Panc1 (cell line): ENCODE measurements around the gene ZBTB7C.

ENCODE experiments used
- CTCF ChIP-seq: fragments of 450-650 bp; IDR thresholded peaks from 2 replicates; pipeline ENCODE4 v1.5.1; 2017; ENCODE audit warnings: mild to moderate bottlenecking
- POLR2AphosphoS5 ChIP-seq: IDR thresholded peaks from 2 replicates; pipeline ENCODE4 v1.6.1; 2012; ENCODE audit warnings: mild to moderate bottlenecking, low read depth, low read length, moderate library complexity
- SIN3A ChIP-seq: IDR thresholded peaks from 2 replicates; pipeline ENCODE4 v1.6.1; 2012; ENCODE audit warnings: low read depth, mild to moderate bottlenecking, low read length, moderate library complexity, borderline replicate concordance; ENCODE audit not compliant: insufficient read depth
- TF ChIP-seq, protein P1 (sequence below), 2 experiments: IDR thresholded peaks; 2 replicates each; pipeline ENCODE4 v1.6.1; 2011 to 2012; ENCODE audit warnings: low read depth in 2 of 2, control low read depth in 1 of 2, low read length in 1 of 2, mild to moderate bottlenecking in 1 of 2, moderate library complexity in 1 of 2; ENCODE audit not compliant: insufficient read depth in 1 of 2

DNA sequence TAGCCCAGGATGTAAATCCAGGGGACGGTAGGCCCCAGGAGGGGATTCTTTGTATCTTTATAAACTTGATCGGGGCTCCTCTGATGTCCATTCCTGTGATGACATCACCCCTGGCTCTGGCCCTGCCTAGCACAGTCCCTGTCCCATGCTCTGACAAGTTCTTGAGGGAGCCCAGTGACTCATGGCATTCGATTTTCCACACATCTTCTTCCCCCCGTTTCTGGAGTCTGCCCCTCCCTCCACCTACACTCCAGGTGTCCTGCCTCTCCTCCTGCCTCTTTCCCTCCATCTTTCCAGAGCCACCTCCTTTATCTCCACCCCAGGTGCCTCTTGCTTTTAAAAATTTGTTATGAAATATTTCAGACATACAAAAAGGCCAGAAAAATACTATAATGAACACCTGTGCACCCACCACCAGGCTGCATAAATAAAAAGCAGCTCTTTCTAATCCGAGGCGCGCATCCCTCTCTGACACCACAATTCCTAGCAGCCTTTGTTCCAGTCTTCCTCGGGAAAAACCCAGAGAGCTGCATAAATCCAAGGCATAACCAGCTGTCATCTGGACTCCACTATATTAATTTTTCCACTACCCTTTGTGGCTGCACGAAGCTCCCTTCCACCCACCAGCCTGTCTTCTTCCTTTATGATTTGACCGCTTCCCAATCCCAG is 207.7 kb downstream of the ZBTB7C start:
- no peak for TF ChIP-seq CTCF
- TF ChIP-seq, protein P1, sequence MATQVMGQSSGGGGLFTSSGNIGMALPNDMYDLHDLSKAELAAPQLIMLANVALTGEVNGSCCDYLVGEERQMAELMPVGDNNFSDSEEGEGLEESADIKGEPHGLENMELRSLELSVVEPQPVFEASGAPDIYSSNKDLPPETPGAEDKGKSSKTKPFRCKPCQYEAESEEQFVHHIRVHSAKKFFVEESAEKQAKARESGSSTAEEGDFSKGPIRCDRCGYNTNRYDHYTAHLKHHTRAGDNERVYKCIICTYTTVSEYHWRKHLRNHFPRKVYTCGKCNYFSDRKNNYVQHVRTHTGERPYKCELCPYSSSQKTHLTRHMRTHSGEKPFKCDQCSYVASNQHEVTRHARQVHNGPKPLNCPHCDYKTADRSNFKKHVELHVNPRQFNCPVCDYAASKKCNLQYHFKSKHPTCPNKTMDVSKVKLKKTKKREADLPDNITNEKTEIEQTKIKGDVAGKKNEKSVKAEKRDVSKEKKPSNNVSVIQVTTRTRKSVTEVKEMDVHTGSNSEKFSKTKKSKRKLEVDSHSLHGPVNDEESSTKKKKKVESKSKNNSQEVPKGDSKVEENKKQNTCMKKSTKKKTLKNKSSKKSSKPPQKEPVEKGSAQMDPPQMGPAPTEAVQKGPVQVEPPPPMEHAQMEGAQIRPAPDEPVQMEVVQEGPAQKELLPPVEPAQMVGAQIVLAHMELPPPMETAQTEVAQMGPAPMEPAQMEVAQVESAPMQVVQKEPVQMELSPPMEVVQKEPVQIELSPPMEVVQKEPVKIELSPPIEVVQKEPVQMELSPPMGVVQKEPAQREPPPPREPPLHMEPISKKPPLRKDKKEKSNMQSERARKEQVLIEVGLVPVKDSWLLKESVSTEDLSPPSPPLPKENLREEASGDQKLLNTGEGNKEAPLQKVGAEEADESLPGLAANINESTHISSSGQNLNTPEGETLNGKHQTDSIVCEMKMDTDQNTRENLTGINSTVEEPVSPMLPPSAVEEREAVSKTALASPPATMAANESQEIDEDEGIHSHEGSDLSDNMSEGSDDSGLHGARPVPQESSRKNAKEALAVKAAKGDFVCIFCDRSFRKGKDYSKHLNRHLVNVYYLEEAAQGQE (IDR thresholded peaks at IDR 0.05; ENCODE audit: insufficient read depth in 1 of 2, low read depth in 2 of 2, low read length in 1 of 2): no peak
- no peak for TF ChIP-seq SIN3A
- TF ChIP-seq POLR2AphosphoS5: no peak
